GM19395 (cell line): Measurements from ENCODE around the gene CORO6.

Experiments
- ATAC-seq: cut with Tn5 transposase; IDR thresholded peaks from one replicate; pipeline ENCODE4 v1.9.1; 2021; ENCODE audit warnings: mild to moderate bottlenecking, moderate library complexity; ENCODE audit not compliant: unreplicated experiment

Gene CORO6

GRCh38 chr17:29613856-29614255, 8.9 kb downstream of the CORO6 start:
- ATAC-seq: no peak

DNA sequence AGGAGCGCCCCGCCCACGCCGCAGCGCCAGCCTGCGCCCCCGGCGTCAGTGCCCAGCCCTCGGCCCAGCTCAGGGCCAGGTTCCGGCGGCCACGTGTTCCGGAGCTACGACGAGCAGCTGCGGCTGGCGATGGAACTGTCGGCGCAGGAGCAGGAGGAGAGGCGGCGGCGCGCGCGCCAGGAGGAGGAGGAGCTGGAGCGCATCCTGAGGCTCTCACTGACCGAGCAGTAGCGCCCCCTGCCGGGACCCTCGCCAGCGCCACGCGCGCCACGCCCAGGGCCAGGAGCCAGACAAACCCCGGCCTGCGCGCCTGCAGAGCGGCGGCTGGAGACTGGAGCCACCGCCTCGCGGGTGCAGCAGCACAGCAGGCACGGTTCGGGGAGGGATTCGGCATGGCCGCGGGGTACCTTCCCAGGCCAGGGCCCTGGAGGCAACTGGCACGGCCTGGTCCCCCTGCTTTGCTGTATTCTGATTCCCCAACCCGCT, 9.3 kb downstream of the CORO6 start:
- no peak for ATAC-seq

DNA sequence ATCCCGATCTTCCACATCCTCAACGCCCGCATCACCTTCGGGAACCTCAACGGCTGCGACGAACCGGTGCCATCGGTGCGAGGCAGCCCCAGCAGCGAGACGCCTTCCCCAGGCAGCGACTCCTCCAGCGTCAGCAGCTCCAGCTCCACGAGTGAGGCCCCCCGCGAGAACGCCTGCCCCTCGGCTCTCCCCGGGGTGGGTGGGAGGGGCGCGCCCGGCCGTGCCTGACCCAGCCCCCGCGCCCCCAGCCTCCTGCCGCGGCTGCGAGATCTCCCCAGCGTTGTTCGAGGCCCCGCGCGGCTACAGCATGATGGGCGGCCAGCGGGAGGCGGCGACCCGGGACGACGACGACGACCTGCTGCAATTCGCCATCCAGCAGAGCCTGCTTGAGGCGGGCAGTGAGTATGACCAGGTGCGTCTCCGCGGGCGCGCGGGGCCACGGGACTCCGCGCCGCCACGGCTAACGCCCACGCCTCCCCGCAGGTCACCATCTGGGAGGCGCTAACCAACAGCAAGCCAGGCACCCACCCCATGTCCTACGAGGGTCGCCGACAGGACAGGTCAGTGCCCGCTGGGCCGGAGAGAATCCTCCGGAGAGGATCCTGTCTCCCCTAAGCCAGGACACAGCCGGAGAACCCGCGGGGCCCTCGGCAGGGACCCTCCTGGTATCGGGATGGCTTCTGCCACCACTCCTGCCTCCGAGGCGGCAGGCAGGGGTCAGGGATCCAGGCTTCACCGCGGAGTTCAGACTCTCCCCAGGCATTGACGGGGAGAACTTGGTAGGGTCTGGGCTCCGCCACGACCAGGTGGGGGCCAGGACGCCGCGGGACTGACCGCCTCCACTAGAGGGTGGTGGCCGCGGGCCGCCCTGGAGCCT, 10.1 kb downstream of the CORO6 start:
- no peak for ATAC-seq

GRCh38 chr17:29612094-29612403, 10.7 kb downstream of the CORO6 start:
- ATAC-seq: no peak

DNA sequence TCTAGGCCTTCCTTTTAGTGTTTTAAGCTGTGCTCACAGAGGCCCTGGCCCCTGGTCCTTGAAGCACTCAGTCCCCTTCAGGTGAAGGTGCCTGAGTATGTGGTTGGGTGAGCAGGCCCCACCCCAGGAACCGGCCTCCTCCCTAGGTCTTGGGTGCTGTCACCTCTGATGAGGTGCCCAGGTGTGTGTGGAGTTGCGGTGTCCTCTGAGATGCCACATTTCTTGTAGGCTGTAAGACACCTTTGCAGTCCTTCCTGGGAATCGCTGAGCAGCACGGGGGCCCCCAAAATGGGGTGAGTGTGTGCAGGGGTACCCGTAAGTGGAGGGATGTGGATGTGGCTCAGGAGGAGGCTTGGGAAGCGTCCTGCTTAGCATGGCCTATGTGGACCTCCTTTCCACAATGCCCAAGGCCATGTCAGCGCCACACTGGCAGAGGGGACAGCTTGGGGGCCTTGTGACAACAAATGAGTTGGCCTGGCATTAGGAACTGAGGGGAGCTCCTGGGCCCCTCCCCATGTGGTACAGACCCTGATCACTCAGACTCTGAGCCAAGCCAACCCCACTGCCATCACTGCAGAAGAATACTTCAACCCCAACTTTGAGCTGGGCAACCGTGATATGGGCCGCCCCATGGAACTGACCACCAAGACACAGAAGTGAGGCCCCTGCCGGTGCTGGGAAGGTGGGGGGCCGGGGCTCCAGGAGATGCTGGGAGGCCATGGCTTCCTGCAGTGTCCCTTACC, 11.2 kb downstream of the CORO6 start:
- no peak for ATAC-seq

GRCh38 chr17:29610395-29610794, 12.3 kb downstream of the CORO6 start:
- ATAC-seq: no peak

DNA sequence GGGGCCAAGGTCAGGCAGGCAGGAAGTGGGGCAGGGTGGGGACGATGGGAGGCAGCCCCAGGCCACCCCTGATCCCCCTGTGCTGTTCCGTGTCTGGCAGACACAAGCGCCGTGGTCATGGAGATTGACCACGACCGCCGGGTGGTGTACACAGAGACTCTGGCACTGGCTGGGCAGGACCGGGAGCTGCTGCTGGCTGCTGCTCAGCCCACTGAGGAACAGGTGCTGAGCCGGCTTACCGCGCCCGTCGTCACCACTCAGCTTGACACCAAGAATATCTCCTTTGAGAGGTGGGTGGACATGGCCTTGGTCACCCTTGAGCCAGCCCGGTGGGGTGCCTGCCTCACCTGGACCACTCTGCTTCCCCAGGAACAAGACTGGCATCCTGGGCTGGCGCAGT, 13.7 kb downstream of the CORO6 start:
- no peak for ATAC-seq

- ATAC-seq: no peak
These were observed 15.0 kb downstream of the CORO6 start for GRCh38 chr17:29607557-29608195.

- ATAC-seq: no peak
These were observed 19.5 kb downstream of the CORO6 start for GRCh38 chr17:29603109-29603674.

DNA sequence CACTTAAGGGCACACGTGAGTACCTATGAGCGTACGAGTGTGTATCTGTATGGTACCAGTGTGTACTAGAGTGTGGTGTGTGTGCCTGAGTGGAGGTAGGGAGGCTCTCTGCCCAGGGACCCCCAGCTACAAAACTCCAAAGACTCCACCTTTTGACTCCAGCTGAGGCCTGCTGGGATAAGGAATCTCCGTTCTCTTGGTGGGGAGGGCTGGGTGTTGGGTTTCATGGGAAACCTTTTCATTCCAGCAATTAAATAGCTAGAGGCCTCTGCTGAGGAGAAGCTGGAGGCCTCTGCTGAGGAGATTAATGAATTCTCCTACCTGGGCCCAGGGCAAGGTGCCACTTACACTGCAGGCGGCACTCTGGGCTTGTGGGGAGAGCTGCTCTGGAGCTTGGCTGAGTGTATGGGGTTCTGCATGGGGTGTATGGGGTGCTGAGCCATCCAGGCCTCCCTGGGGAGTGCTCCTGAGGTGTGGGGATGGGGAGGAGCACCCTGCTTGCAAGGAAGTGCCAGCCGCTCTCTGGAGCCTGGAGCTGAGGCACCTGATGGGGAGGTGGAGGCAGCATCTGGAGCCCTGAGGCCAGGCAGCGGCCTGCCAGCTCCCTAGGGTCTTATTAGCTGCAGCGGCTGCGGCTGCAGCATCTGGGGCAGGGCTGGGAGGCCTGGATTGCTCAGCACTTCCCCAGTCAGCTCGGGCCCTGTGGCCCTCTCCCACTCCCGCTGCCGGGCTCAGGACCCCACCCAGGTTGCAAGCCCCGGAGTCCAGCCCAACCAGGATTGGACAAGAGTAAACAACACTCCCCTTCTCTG, 25.1 kb downstream of the CORO6 start:
- no peak for ATAC-seq

DNA sequence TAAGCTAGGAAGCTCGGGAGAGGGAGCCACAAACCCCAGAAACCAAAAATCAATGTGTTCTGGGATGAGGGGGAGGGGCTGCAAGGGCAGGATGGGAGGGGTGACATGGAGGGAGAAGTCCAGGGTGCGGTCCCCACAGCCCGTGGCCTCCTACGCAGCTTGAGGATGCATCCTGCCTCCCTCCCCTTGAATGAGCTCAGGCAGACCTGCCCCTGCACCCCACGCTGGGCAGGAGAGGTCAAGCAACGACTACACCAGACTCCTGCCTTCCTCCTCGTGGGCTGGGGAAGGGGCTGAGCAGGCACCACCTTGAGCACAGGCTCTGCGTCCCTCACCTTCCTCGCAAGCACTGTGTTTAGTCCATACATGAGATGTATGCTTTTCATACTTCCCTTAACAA, 25.9 kb downstream of the CORO6 start:
- no peak for ATAC-seq

GRCh38 chr17:29595943-29596774, 26.6 kb downstream of the CORO6 start:
- ATAC-seq: no peak

GRCh38 chr17:29595107-29595942, 27.4 kb downstream of the CORO6 start:
- no peak for ATAC-seq

DNA sequence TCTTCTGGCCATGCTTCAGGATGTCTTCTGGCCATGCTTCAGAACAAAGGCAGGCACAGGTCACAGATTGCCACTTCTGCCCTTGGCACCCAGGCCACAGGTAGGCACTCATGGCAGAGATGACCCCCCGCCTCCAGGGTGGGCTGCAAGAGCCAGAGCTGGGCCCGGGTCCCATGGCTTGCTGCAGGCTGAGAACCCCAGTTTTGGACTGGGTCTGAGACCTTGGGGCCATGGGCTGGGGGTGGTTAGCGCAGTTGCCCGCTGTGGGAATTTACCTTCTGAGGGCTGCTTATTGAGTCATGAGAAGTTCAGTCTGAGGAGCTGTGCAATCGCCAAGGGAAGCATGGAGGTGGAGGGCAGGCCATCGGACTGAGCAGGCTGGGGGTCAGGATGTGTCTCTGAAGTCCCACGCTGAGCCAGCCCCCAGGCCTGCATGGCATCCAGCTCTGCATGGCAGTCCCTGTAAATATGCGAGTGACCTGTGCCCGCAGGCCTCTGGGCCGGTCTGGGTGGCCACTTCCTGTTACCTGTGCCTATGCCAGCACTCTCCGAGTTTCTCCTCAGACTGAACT, 28.1 kb downstream of the CORO6 start:
- no peak for ATAC-seq

GRCh38 chr17:29593591-29594518, 28.9 kb downstream of the CORO6 start:
- ATAC-seq: no peak

GRCh38 chr17:29592850-29593551, 29.7 kb downstream of the CORO6 start, which contains the start of gene ANKRD13B:
TSS of gene ANKRD13B (plus strand) at chr17:29593132. CDS start at chr17:29593622, 490 bp downstream.
- ATAC-seq: no peak
